Astrocyte of the cerebellum (primary cell): ENCODE measurements around the gene IQCM.

Source experiments
- DNase-seq: peaks from one replicate; pipeline ENCODE4 v3.0.0-alpha.2; 2011; ENCODE audit warnings: low read depth
- H3K4me3 ChIP-seq: 2 replicates; pipeline ENCODE4 v1.5.1; 2011; ENCODE audit warnings: mild to moderate bottlenecking, low read depth, low read length, moderate library complexity
- in situ Hi-C: cut with HindIII; loops from 2 replicates; pipeline ENCODE4 v1.10.0; 2017; ENCODE audit warnings: low sequenced_read_pairs
- TF ChIP-seq, protein P1 (sequence below): IDR thresholded peaks from 2 replicates; pipeline ENCODE4 v1.5.1; 2012; ENCODE audit warnings: low read length, low read depth, moderate library complexity, mild to moderate bottlenecking; ENCODE audit errors: missing control alignments

IQCM gene

DNA sequence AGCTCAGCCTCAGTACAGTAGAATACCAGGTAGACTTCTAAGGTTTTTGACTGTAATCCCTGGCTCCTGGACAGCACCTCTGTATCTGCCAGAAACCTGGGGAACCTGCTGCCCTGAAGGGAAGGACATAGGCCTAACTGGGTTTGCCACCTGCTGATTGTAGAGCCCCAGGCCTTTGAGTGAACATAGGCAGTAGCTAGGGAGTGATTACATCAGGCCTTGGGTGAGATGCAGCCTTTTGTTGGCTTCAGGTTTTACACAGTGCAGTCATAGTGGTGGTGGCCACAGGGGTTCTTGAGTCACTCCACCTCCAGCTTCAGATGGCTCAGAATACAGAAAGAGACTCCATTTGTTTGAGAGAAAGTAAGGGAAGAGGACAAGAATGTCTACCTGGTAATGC, 19.3 kb downstream of the IQCM start:
- in situ Hi-C loops = no loop called here
- no peak overlapping the region for H3K4me3 ChIP-seq
- no peak for DNase-seq
- TF ChIP-seq, protein P1, sequence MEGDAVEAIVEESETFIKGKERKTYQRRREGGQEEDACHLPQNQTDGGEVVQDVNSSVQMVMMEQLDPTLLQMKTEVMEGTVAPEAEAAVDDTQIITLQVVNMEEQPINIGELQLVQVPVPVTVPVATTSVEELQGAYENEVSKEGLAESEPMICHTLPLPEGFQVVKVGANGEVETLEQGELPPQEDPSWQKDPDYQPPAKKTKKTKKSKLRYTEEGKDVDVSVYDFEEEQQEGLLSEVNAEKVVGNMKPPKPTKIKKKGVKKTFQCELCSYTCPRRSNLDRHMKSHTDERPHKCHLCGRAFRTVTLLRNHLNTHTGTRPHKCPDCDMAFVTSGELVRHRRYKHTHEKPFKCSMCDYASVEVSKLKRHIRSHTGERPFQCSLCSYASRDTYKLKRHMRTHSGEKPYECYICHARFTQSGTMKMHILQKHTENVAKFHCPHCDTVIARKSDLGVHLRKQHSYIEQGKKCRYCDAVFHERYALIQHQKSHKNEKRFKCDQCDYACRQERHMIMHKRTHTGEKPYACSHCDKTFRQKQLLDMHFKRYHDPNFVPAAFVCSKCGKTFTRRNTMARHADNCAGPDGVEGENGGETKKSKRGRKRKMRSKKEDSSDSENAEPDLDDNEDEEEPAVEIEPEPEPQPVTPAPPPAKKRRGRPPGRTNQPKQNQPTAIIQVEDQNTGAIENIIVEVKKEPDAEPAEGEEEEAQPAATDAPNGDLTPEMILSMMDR = no peak

DNA sequence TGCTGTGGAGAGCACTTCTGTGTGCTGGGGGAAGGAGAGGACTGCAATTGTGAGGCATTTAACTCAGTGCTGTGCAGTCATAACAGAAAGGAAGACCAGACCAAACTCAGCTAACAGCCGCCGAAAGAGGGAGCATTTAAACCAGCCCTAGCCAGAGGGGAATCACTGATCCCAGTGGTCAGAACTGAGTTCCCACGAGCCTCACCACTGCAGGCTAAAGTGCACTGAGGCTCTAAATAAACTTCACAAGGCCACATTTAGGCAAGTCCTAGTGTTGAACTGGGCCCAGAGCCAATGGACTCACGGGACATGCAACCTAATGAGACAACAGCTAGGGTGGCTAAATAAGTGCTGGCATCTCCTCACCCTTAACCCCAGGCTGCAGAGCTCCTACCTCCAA, 20.4 kb downstream of the IQCM start:
- no peak overlapping the region for H3K4me3 ChIP-seq
- TF ChIP-seq, protein P1 = no peak
- in situ Hi-C loops = no loop called here
- DNase-seq = no peak

DNA sequence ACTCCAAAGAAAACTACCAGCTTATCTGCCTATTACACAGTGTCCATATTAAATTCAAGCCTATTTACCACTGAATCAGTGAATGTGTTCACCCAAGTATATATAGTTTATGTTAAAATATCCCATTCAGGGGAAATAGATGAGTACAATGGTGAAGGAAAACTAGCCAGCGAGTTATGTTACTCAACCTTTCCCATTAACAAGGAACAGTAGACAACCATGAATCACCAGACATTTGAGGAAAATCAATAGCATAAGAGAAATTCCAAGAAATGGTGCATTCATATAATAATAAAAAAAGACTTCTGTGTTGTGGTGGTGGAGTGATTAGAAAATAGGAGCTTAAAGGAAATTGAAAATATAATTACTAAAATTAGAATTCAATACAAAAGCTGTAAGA, 21.3 kb downstream of the IQCM start:
- in situ Hi-C loops = no loop called here
- no peak for DNase-seq
- TF ChIP-seq, protein P1 = no peak
- no peak overlapping the region for H3K4me3 ChIP-seq

DNA sequence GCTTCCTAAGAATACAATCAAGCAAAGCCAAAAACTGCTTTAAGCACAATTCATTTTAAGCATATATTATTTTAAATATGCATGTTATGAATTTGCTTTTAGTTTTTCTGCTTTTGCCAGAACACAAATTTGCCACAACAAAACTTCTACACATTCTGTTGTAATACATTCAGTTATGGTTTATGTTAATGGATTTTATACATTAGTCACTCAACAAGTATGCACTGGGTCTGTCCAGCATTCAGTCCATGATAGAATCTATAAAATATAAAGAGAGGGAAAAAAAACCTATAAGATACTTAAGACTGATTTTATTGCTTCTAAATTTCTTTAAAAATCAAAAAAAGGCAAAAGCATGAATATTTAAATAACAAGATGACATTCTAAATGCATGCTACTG, 22.2 kb downstream of the IQCM start:
- in situ Hi-C loops = no loop called here
- peak; percentile 12 for DNase-seq
- TF ChIP-seq, protein P1 = no peak
- no peak overlapping the region for H3K4me3 ChIP-seq

DNA sequence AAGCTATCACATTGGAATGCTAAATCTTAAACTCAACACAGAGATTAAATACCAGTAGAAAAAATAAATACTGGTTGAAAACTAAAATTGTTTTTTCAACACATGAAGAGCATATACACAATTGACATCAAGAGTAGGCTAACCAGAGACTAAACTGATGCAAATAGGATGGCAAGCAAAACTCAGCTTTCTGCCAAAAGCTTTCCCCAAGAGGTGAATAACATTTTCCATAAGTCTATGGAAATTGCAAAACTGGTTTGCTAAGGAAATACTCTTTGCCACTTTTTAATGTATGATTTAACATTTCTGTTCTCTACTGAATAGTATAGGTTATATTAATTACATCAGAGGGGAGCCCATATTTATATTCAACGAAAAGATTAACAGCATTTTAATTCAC, 23.8 kb downstream of the IQCM start:
- TF ChIP-seq, protein P1 = no peak
- no peak for DNase-seq
- no peak overlapping the region for H3K4me3 ChIP-seq
- in situ Hi-C loops = no loop called here

DNA sequence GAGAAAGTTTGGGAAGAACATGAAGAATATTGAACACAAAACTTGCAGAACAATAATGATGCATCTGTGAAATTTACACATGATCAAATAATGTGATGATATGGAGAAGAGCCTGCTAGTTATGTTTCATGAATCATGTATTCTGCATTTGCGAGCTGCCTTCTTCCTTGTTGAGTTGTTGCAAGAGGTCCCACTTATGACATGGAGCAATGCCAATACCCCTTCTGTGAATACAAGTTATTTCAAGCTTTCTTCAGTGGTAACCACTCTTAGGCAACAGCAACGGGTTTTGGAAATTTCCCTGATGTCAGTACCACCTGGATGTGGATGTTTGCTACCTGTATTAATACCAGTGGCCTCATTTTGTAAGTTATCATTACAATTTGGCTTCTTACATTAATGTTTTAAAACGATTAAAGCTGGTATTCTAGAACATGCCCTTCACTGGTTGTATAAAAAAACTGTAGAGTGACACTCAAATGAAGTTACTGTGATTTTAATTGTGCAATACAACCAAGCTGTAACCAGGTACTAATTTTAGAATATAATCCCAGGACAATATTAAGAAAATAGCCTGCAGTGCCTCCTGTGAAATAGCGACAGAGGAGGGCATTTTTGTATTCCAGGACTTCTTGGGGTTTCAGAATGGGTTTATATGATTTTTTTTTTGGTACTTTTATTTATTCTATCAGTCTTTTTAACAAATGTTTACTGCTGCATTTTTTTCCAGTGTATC, 25.3 kb downstream of the IQCM start:
- no peak overlapping the region for H3K4me3 ChIP-seq
- no peak for DNase-seq
- in situ Hi-C loops = no loop called here
- TF ChIP-seq, protein P1 = no peak

DNA sequence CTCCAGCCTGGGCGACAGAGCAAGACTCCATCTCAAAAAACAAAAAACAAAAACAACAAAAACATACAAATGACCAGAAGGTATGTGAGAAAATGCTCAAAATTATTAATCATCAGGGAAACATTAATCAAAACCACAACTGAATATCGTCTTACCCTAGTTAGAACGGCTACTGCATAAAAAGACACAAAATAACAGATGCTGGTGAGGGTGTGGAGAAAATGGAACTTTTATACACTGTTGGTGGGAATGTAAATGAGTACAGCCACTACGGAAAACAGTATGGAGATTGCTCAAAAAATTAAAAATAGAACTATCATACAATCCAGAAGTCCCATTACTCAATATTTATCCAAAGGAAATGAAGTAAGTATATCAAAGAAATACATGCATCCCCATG, 27.3 kb downstream of the IQCM start:
- in situ Hi-C loops = no loop called here
- no peak for DNase-seq
- TF ChIP-seq, protein P1 = no peak
- no peak overlapping the region for H3K4me3 ChIP-seq
